Measurements from ENCODE around the gene MYO5B. TPM values are rescaled to one million over a fixed set of nuclear protein-coding genes. Genes with fewer than 3 reads are reported as not detected.

Gene MYO5B
- polyA plus RNA-seq, 1 experiment = 0.18 TPM

- POLR2A ChIA-PET = no interaction called here
- Histone ChIP-seq H3K27me3 (ENCODE audit: control insufficient read depth, insufficient read depth, low read length) (no peaks in the 10 kb centered on the region), H3K4me3 (ENCODE audit: low read depth, low read length) (no peak overlapping the region), H3K36me3 (ENCODE audit: control insufficient read depth, insufficient read depth, low read length) (no peaks in the 10 kb centered on the region)
- TF ChIP-seq CTCF (IDR thresholded peaks at IDR 0.05; ENCODE audit: insufficient read depth, low read depth, low read length) = no peak
- no peak for DNase-seq (ENCODE audit: low read depth)
- CTCF ChIA-PET = interaction anchor here (1.8 kb wide), 1 partner anchor 325 kb away, joined by 4 read pairs; no protein-coding TSS in a partner anchor
Measured at GRCh38 chr18:49835405-49835804, 359.5 kb downstream of the MYO5B start.

- no peak for TF ChIP-seq CTCF (IDR thresholded peaks at IDR 0.05; ENCODE audit: insufficient read depth, low read depth, low read length)
- no peak for DNase-seq (ENCODE audit: low read depth)
- CTCF ChIA-PET = interaction anchor here (1.8 to 2.8 kb wide), 2 partner anchors 24 to 323 kb away, joined by 4 to 10 read pairs; no protein-coding TSS in a partner anchor
- no peaks in the 10 kb centered on the region for H3K36me3 ChIP-seq (ENCODE audit: control insufficient read depth, insufficient read depth, low read length)
- no peak overlapping the region for H3K4me3 ChIP-seq (ENCODE audit: low read depth, low read length)
- H3K27me3 ChIP-seq (ENCODE audit: control insufficient read depth, insufficient read depth, low read length) = no peaks in the 10 kb centered on the region
- POLR2A ChIA-PET = interaction anchor here (0.5 kb wide), 1 partner anchor 20 kb away, joined by 3 read pairs; no protein-coding TSS in a partner anchor
Measured at GRCh38 chr18:49834258-49834657, 360.7 kb downstream of the MYO5B start.

- no peak for TF ChIP-seq CTCF (IDR thresholded peaks at IDR 0.05; ENCODE audit: insufficient read depth, low read depth, low read length)
- Histone ChIP-seq H3K36me3 (ENCODE audit: control insufficient read depth, insufficient read depth, low read length) (no peaks in the 10 kb centered on the region), H3K4me3 (ENCODE audit: low read depth, low read length) (no peak overlapping the region), H3K27me3 (ENCODE audit: control insufficient read depth, insufficient read depth, low read length) (no peaks in the 10 kb centered on the region)
- DNase-seq (ENCODE audit: low read depth) = no peak
- CTCF ChIA-PET = interaction anchor here (2.8 kb wide), 1 partner anchor 25 kb away, joined by 10 read pairs; no protein-coding TSS in a partner anchor
- POLR2A ChIA-PET = no interaction called here
Measured at GRCh38 chr18:49833814-49834213, 361.1 kb downstream of the MYO5B start.

- DNase-seq (ENCODE audit: low read depth) = no peak
Measured at GRCh38 chr18:49832221-49832647, 362.7 kb downstream of the MYO5B start.

GRCh38 chr18:49827996-49828395 is 367.0 kb downstream of the MYO5B start:
- Histone ChIP-seq H3K4me3 (ENCODE audit: low read depth, low read length) (no peak overlapping the region), H3K27me3 (ENCODE audit: control insufficient read depth, insufficient read depth, low read length) (no peaks in the 10 kb centered on the region), H3K36me3 (ENCODE audit: control insufficient read depth, insufficient read depth, low read length) (no peaks in the 10 kb centered on the region; the same call in 1 of the 2 replicates)
- ChIA-PET CTCF (interaction anchor here (0.7 kb wide), 1 partner anchor 36 kb away, joined by 3 read pairs; no protein-coding TSS in a partner anchor), POLR2A (no interaction called here)
- DNase-seq (ENCODE audit: low read depth) = no peak
- no peak for TF ChIP-seq CTCF (IDR thresholded peaks at IDR 0.05; ENCODE audit: insufficient read depth, low read depth, low read length)

More at GRCh38 chr18:49832221-49832647, 362.7 kb downstream of the MYO5B start:
- no peaks in the 10 kb centered on the region for H3K27me3 ChIP-seq (ENCODE audit: control insufficient read depth, insufficient read depth, low read length)
- no peak overlapping the region for H3K4me3 ChIP-seq (ENCODE audit: low read depth, low read length)
- no peaks in the 10 kb centered on the region for H3K36me3 ChIP-seq (ENCODE audit: control insufficient read depth, insufficient read depth, low read length)
- ChIA-PET CTCF (interaction anchor here (0.8 to 2.8 kb wide), 2 partner anchors 10 to 26 kb away, joined by 3 to 10 read pairs; no protein-coding TSS in a partner anchor), POLR2A (no interaction called here)
- no peak for TF ChIP-seq CTCF (IDR thresholded peaks at IDR 0.05; ENCODE audit: insufficient read depth, low read depth, low read length)
